ENCODE measurements around the gene CFAP300.

The CFAP300 gene

GRCh38 chr11:102047305-102047924 is at the start of gene CFAP300:
Gene CFAP300, plus strand, starts transcription at chr11:102047437. Its CDS starts 34 bp downstream, at chr11:102047471.
- peak; percentile 35 for DNase-seq (ENCODE audit: low read depth)

DNA sequence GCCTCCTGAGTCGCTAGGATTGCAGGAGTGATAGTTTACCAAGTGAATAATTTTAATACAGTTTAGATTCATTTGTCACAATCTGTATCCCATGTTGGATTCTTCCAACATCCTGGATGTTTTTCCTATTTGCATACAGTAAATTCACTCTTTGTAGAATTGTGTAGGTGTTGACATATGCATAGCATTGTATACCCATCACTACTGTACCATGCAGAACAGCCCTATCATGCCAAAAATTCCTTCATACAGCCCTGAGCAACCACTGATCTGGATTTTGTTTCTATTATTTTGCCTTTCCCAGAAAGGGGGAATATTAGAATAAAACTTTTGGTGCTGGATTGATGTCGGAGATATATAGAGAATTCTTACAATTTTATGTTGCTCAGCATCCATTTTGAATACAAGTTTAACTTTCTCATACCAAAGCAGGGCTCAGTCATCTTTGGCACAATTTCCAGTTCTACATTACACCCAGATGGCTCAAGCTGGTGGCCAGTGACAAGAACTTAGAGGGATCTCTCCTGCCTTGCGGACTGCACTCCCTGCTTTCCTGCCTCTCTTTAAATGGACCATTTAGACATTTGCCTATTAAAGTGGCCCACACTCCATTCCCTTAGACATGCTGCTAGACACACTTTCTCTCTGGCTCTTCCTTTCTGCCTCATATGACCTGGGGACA is 45.4 kb upstream of the CFAP300 start:
- DNase-seq (ENCODE audit: low read depth) = no peak

GRCh38 chr11:102004220-102004619 is 43.0 kb upstream of the CFAP300 start:
- DNase-seq (ENCODE audit: low read depth) = no peak

- DNase-seq (ENCODE audit: low read depth) = no peak
These were observed 41.9 kb upstream of the CFAP300 start for GRCh38 chr11:102005306-102005705.

- no peak for DNase-seq (ENCODE audit: low read depth)
These were observed 40.2 kb upstream of the CFAP300 start for GRCh38 chr11:102006835-102007566.

- no peak for DNase-seq (ENCODE audit: low read depth)
These were observed 39.4 kb upstream of the CFAP300 start for GRCh38 chr11:102007567-102008437.

GRCh38 chr11:102010776-102011494 is 36.3 kb upstream of the CFAP300 start:
- DNase-seq (ENCODE audit: low read depth) = no peak

GRCh38 chr11:102012946-102013345 is 34.3 kb upstream of the CFAP300 start:
- DNase-seq (ENCODE audit: low read depth) = no peak

DNA sequence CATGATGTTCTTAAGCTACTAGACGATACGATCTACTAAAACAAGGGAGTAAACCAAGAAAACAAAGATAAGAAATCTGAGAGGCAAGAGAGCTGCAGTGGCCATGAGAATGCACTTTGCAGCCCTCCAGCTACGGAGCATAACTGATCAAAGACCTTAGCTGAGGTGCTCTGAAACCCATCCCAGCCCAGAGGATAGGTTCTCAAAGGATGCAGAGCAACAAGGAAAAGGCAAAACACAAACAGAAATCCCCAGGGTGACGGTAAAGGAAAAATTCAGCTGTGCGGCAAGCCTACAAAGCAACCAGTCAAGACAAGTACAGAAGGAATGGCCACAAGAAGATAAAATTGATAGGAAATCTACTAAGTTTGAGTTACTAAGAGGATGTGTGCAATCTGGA is 32.5 kb upstream of the CFAP300 start:
- no peak for DNase-seq (ENCODE audit: low read depth)

- DNase-seq (ENCODE audit: low read depth) = no peak
These were observed 30.2 kb upstream of the CFAP300 start for GRCh38 chr11:102017026-102017425.

GRCh38 chr11:102026217-102026616 is 21.0 kb upstream of the CFAP300 start:
- no peak for DNase-seq (ENCODE audit: low read depth)

DNA sequence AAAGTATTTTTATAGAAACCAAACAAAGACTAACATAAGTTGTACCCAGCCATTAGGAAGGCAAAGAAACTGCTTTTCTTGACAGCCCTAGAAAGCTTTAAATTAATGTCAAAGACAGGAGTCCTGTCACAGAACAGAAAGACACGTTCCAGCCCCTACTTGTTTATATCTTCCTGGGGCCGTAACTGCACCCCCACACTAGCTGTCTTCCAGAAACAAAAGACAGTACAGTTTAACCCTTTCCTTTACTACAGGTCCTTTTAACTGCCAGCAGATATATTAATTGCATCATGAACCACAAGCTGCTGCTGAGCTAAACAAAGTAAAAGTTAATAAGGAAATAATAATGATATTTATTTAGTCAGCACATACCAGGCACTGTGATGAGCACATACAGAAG is 20.3 kb upstream of the CFAP300 start:
- DNase-seq (ENCODE audit: low read depth) = no peak

GRCh38 chr11:102036757-102037156 is 10.5 kb upstream of the CFAP300 start:
- no peak for DNase-seq (ENCODE audit: low read depth)

- no peak for DNase-seq (ENCODE audit: low read depth)
These were observed 396 bp upstream of the CFAP300 start for GRCh38 chr11:102046841-102047240.

DNA sequence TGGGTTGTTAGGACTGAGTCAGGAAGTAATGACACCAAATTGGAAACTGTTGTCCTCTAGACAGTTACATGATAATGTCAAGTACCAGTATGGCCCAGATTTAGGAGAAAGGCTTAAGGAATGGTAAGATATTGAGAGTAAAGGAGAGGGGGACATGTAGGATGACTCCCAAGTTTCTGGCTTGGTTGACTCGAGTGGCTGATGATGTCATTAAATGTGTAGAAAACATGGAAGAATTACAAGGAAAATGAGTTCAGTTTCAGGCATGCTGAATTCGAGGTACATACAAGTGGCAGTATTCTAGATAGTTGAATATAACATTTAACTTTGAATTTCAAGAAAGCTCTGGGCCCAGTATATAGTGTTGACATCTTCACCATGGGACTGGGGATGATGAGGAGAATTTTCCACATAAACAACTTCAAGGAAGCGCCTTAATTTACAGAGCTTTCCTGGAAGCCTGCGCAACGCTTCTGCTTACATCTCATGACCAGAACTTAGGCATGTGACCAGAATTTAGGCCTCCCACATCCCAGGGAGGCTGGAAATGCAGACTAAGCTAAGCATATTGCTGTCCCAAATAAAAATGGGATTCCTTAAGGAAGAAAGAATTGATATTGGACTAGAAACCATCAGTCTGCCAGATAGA is 3.8 kb downstream of the CFAP300 start:
- no peak for DNase-seq (ENCODE audit: low read depth)

DNA sequence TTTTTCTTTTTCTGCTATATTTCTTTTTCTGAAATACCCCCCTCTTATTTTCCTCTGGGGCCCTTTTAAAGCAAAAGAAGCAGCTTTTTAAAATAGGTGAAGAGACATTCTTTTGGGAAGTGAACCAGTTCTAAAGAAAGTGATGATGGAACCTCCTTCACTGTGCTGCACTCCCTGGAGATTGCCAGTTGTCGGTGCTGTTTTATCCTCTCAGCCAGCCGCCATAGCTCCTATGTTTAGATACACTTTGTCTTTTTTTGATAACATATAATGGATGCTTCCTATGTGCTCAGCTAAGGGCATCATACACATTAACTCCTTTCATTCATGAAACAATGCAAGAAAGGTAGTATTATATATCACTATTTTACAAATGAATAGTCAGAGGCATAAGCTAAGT is 14.0 kb downstream of the CFAP300 start:
- DNase-seq (ENCODE audit: low read depth) = no peak

- DNase-seq (ENCODE audit: low read depth) = no peak
These were observed 14.9 kb downstream of the CFAP300 start for GRCh38 chr11:102062106-102062505.

GRCh38 chr11:102064316-102064715 is 17.1 kb downstream of the CFAP300 start:
- no peak for DNase-seq (ENCODE audit: low read depth)

DNA sequence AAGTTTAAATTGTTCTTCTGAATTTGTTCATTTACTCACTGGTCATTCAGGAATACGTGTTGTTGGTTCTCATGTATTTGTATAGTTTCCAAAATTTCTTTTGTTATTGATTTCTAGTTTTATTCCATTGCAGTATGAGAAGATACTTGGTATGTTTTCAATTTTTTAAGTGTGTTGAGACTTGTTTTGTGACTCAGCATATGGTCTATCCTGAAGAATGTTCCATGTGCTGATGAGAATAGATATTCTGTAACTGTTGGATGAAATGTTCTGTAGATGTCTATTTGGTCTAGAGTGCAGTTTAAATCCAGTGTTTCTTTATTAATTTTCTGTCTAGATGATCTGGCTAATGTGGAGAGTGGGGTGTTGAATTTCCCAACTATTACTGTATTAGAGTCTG is 23.5 kb downstream of the CFAP300 start:
- no peak for DNase-seq (ENCODE audit: low read depth)

- no peak for DNase-seq (ENCODE audit: low read depth)
These were observed 24.5 kb downstream of the CFAP300 start for GRCh38 chr11:102071497-102072472.

Data from activated T-cell treated with anti-CD3 and anti-CD28 coated beads for 24 hours (primary cell).